NCI-H1417 treated with DMSO at 0.1 percent for 48 hours (cell line): ENCODE data around the gene PDCD10.

Experiments
- DNase-seq: peaks from one replicate; lab custom pipeline; 2025; lab: John Stamatoyannopoulos, UW

Gene PDCD10

DNA sequence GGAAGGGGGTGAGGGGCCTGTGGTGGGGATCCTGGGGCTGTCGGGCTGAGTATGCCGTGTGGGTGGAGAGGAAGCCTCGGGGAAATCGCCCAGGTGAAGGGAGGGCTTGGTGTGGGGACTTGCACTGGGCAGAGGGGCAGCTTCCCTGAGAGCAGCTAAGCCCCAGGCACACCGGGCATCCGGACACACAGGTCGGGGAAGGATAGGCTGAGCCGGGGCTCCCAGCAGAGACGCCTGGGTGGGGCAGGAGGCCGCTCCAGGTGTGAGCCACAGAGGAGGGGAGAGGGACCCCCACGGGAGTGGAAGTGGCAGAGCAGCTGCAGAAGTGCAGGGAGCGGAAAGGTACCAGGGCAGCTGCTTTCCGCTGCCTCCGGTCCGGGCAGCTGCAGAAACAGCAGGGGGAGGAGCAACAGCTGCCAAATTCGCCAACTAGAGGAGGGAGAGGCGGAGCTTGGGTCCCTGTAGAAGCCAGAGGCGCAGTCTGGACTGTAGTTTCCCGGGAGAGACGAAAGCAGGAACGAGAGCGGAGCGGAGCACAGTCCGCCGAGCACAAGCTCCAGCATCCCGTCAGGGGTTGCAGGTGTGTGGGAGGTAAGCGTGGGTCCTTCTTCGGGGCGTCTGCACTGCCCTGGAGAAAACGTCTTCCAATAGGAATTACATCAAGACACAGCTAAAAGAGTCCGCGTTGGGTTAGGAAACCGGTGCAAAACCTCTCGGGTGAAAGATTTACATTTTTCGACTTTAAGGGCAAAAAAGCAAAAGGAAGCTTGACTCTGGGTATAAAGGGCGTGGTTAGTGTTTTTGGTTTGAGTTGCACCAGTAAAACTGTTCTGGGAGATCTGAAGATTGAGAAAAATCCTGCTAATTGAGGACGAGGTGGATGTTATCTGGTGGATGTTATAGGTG is 794 bp upstream of the PDCD10 start, which contains the start of gene SERPINI1:
Gene SERPINI1, plus strand, starts transcription at position 489 of the 906 bp plus-strand sequence. CDS start 53,408 bp downstream, outside the sequence.
- peak; percentile 93 for DNase-seq

GRCh38 chr3:167733961-167734497 is 663 bp downstream of the PDCD10 start:
- no peak for DNase-seq

GRCh38 chr3:167732313-167733065 is 2.2 kb downstream of the PDCD10 start:
- DNase-seq: no peak

- no peak for DNase-seq
Measured at GRCh38 chr3:167731393-167731792, 3.3 kb downstream of the PDCD10 start.

DNA sequence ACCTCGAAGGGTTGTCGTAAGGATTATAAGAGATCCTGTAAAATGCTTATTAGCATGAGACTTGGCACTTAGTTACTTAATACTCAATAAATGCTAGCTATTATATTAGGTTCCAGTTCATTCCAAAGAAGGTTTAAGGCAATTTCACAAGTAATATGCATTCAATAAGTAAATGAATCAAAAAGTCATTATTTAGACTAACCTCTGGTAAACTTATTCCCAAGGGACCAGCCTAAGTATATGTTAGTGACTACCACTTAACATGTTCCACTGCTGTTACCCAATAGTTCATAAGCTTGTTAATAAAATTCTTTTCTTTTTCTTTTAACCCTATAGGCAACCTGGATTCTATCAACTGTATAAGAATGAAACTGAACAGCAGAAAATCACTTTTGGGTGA is 5.1 kb downstream of the PDCD10 start:
- DNase-seq: no peak

- no peak for DNase-seq
Measured at GRCh38 chr3:167728632-167729323, 5.9 kb downstream of the PDCD10 start.

GRCh38 chr3:167728176-167728575 is 6.5 kb downstream of the PDCD10 start:
- DNase-seq: no peak

GRCh38 chr3:167723872-167724271 is 10.8 kb downstream of the PDCD10 start:
- no peak for DNase-seq

DNA sequence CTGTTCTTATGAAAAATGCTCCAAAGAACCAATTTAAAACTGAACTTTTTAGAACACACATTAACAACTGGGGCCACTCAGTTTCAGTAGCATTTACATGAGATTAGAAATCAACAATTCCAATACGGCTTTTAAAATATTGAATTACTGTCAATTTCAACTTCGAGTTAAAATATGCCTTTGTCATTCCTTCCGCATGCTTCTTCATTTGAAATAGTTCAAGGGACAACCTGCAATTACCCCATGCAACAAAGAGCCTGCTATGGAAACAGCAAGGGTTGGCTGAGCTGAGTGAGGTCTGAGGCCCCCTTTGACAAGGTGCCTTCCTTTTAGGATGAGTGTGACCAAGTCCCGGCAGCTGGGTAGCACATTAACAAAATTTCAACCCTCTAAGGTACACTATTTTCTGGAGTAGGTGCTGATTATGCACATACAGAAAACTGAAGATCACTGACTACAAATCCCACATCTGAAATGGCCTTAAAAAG is 11.6 kb downstream of the PDCD10 start:
- no peak for DNase-seq

DNA sequence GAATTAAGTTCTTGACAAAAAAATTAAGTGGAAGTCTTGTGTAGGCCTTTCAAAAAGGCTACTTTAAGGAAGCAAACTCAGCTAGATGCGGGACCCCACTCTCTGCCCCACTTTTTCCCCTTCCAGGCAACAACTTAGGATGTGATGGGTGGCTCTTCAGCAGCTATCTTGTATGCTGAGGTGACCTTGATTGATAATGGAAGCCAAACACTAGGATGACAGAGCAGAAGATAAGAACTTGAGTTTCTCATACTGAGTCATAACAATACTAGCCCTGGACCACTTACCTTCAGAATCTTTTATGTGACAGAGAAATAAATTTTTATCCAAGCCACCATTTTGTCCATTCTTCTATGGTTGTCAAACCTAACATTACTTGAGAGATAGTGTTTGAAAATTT is 16.1 kb downstream of the PDCD10 start:
- DNase-seq: no peak

DNA sequence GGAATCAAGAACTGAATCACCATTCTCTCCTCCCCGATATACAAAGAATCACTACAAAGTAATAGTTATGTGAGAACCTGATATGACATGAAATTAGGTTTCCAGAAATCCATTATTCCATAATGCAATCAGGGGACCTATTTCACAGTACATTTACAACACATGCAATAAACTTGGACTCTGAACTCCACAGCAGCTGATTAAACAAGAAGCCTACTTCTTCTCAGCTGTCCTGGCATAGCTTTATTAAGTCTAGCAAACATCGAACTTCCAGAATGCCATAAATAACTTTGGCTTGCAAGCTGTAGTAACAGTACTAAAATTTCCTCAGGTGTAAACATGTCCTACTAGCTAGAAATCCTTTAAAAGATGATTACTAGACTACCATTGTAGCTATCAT is 17.8 kb downstream of the PDCD10 start:
- no peak for DNase-seq

DNA sequence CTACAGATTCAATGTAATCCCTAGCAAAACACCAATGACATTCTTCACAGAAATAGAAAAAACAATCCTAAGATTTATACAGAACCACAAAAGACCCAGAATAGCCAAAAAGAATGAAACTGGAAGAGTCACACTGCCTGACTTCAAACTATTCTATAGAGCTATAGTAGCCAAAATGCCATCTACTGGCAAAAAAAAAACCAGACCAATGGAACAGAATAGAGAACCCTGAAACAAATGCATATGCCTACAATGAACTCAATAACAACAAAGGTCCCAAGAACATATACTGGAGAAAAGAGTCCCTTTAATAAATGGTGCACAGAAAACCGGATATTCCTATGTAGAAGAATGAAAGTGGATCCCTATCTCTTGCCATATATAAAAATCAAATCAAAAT is 19.8 kb downstream of the PDCD10 start:
- DNase-seq: no peak

DNA sequence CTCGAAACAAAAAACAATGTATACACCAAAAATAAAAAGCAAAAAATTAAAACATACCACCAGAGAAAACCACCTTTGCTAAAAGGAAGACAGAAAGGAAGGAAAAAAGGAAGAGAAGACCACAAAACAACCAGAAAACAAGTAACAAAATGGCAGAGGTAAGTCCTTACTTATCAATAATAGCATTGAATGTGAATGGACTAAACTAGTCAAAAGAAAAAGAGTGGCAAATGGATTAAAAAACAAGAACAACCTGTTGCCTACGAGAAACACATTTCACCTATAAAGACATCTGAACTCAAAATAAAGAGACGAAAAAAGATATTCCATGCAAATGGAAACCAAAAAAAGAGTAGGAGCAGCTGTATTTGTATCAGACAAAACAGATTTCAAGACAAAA is 22.2 kb downstream of the PDCD10 start:
- no peak for DNase-seq

DNA sequence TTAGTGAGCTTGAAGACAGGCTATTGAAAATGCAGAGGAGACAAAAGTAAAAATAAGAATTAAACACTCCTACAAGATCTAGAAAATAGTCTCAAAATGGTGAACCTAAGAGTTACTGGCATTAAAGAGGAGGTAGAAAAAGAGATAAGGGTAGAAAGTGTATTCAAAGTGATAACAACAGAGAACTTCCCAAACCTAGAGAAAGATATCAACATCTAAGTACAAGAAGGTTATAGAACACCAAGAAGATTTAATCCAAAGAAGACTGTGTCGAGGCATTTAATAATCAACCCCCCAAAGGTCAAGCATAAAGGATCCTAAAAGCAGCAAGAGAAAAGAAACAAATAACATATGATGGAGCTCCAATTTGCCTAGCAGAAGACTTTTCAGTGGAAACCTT is 23.3 kb downstream of the PDCD10 start:
- DNase-seq: no peak

DNA sequence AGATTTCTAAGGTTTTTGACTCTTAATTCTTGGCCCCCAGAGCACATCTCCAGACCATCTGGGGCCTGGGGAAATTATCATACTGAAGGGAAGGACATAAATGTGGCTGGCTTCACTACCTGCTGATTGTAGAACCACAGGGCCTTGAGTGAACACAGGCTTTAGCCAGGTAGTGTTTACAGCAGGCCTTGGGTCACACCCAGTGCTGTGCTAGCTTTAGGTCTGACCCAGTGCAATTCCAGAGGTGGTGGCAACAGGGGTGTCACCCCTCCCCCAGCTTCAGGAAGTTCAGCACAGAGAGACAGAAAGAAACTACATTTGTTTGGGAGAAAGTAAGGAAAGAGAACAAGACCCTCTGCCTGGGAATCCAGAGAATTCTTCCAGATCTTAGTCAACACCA is 24.1 kb downstream of the PDCD10 start:
- DNase-seq: no peak

- DNase-seq: no peak
Measured at GRCh38 chr3:167709690-167710089, 25.0 kb downstream of the PDCD10 start.

DNA sequence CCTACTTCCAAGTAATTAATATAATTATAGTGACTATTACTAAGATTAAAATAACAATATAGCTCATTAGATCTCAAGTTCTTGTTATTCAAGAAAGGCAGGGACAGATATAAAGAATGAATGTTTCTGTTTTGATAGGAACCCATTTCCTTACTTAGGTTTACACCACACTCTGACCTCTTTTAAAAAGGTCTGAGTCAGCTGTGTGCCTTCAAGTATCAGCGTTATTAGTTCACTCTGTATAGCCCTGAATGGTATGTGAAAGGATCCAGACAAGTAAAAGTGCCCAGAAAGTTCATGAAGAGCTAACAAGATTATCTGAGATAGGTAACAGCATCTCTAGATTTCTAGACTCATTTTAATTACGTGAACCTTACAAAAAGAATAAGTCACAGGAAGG is 28.9 kb downstream of the PDCD10 start:
- DNase-seq: no peak

DNA sequence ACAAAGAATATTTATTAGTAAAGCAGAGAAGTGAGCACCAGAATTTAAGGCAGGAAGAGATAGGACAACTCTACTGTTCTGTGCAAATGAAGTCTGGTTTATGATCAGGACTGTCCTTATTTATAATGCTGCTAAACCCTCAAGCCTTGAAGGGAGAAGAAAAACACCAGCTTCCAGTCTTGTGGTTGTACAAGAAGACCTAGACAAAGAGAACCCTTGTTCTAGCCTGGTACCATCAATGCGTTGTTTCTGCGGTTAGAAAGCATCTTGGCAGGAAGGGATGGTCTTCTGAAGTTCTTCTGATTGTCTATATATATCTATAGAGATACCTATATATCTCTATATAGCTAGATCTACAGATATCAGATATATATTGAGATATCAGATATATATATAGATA is 33.8 kb downstream of the PDCD10 start:
- DNase-seq: no peak

DNA sequence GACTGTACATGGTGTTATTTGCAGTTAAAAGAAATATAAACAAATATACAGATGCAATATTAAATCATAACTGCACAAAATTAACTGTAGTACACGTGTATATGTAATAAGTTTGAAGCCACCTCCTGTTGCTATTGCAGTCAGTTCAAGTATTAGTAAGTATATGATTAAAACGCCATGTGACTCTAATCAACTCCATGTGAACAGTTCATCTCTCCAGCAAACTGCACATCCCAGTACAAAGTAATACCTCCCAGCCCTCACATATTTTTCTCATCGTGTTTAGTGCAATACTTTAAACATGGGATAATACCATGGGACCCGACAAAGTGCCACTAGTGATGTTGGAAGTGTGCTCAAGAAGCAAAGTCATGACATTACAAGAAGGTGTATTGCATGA is 34.6 kb downstream of the PDCD10 start:
- no peak for DNase-seq

DNA sequence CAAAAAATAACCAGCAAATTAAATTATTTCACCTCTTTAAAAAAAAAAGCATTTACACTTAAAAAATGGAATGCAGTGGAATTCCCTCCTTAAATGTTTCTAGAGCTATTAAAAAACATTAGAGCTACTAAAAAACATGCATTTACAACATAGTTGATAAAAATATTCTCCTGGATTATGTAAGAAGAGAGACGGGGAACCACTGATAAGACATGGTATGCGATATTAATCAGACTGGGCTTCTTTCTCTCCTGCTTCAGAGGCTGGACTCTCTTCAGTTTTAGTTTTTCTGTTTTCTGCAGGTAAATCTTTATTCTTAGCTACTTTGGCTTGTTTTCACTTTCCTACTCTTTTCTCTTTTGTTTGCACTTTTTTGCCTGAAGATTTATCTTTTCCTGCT is 40.6 kb downstream of the PDCD10 start:
- no peak for DNase-seq

DNA sequence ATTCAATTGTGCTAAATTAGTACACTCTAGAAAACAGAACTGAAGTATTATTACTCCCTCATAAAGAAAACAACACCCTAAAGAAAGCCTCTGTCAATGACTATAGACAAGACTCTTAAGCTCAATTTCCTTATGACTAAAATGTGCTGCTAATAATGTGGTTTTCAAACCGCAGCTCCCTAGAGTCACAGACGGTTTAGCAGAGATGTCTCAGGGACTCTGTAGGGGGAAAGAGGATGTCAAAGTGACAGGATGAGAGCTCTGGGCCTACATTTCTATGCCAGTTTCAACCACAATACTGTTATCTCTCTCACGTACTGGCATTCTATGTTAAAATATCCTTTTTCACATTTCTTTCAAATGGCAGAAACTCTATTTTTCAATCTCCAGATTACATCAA is 43.3 kb downstream of the PDCD10 start:
- no peak for DNase-seq

DNA sequence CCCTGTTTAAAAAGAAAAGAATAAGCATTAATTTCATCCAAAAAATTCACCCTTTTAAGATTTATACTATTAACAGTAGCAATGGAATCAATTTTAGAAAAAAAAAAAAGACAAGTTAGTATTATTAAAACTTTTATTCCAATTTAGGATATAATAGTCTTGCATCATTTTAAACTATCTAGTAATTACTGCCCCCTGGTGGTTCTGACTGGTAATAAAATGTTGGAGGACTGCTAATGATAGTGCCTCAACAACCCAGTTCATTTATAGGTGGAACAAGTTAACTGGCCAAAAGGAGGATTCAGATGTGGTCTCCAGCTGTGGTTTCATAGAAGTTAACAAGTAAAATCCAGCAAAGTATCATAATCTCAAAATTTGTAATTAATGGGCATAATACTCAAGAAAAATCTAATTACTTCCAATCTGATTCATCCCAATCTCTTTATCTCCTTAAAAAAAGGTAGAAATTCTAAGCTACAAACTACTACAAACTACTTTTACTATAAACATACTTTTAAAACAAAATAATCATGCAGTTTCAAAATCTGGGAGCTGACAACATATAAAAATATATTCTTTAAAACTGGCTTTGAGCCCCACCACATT is 50.2 kb downstream of the PDCD10 start:
- DNase-seq: no peak
